Colonic mucosa (tissue), 4 donors: Measurements from ENCODE around the gene DHCR24. TPM values are rescaled to one million over a fixed set of nuclear protein-coding genes. Genes with fewer than 3 reads are reported as not detected.

ENCODE experiments used
- DNase-seq: peaks from one replicate; pipeline ENCODE4 v3.0.0-alpha.2; 2020
- H3K27ac ChIP-seq: fragments of 200-600 bp; one replicate; pipeline ENCODE4 v1.8.0; 2021
- H3K27me3 ChIP-seq: fragments of 200-600 bp; one replicate; pipeline ENCODE4 v1.8.0; 2021
- H3K36me3 ChIP-seq: fragments of 200-600 bp; one replicate; pipeline ENCODE4 v1.8.0; 2021
- H3K4me1 ChIP-seq: fragments of 200-600 bp; one replicate; pipeline ENCODE4 v1.8.0; 2021; ENCODE audit warnings: mild to moderate bottlenecking
- H3K4me3 ChIP-seq: fragments of 200-600 bp; one replicate; pipeline ENCODE4 v1.8.0; 2021
- H3K9ac ChIP-seq, 2 donors: one replicate each; pipeline ENCODE4 v1.7.0; 2013; ENCODE audit warnings: control low read depth in 2 of 2, low read depth in 2 of 2, low read length in 2 of 2
- H3K9me3 ChIP-seq: fragments of 200-600 bp; one replicate; pipeline ENCODE4 v1.8.0; 2021
- CTCF ChIP-seq: fragments of 200-600 bp; IDR thresholded peaks from one replicate; pipeline ENCODE4 v1.8.0; 2022; ENCODE audit warnings: antibody characterized with exemption, mild to moderate bottlenecking
- intact Hi-C: fragments of 100-400 bp; cut with DNase I; formaldehyde crosslinking; loops from one replicate; pipeline ENCODE4 v1.14.1; 2022
- total RNA-seq, 2 donors: library from RNA; stranded (reverse); fragmentation: NEBNext Ultra II Directional in 1 of 2; extraction: Animal tissue kit (Norgen Biotek cat#: 25700) in 1 of 2; gene quantifications; one replicate each; pipeline ENCODE4 v1.2.1, GENCODE V29; 2021
- donor health status: healthy.
- donor health status: DM: no; HTN: no; CAD: no.
- donor health status: DM: no; HTN: no; CAD: no.

DHCR24 gene
- total RNA-seq, 2 donors from 2014 or later = 254 to 310 TPM

- no peaks in the 10 kb centered on the region for H3K27me3 ChIP-seq
- H3K9me3 ChIP-seq = no peaks in the 10 kb centered on the region
- no peak overlapping the region for H3K9ac ChIP-seq
- intact Hi-C loops = no loop called here
- TF ChIP-seq CTCF = no peak
- H3K4me3 ChIP-seq = no peak overlapping the region
- no peak overlapping the region for H3K27ac ChIP-seq
- H3K36me3 ChIP-seq = no peaks in the 10 kb centered on the region
- no peak for DNase-seq
- H3K4me1 ChIP-seq = no peaks in the 10 kb centered on the region
These were observed 41.3 kb upstream of the DHCR24 start for GRCh38 chr1:54928327-54928726.

- Histone ChIP-seq H3K4me3 (no peak overlapping the region), H3K27ac (no peak overlapping the region), H3K9me3 (no peaks in the 10 kb centered on the region), H3K36me3 (no peaks in the 10 kb centered on the region), H3K27me3 (no peaks in the 10 kb centered on the region), H3K4me1 (no peaks in the 10 kb centered on the region), H3K9ac (no peak overlapping the region)
- no peak for DNase-seq
- intact Hi-C loops = no loop called here
- no peak for TF ChIP-seq CTCF
These were observed 40.7 kb upstream of the DHCR24 start for GRCh38 chr1:54927472-54928240.

GRCh38 chr1:54926970-54927369, 40.0 kb upstream of the DHCR24 start:
- no peak for TF ChIP-seq CTCF
- Histone ChIP-seq H3K36me3 (no peaks in the 10 kb centered on the region), H3K4me1 (no peaks in the 10 kb centered on the region), H3K27me3 (no peaks in the 10 kb centered on the region), H3K9ac (no peak overlapping the region), H3K4me3 (no peak overlapping the region), H3K27ac (no peak overlapping the region), H3K9me3 (no peaks in the 10 kb centered on the region)
- intact Hi-C loops = no loop called here
- no peak for DNase-seq

DNA sequence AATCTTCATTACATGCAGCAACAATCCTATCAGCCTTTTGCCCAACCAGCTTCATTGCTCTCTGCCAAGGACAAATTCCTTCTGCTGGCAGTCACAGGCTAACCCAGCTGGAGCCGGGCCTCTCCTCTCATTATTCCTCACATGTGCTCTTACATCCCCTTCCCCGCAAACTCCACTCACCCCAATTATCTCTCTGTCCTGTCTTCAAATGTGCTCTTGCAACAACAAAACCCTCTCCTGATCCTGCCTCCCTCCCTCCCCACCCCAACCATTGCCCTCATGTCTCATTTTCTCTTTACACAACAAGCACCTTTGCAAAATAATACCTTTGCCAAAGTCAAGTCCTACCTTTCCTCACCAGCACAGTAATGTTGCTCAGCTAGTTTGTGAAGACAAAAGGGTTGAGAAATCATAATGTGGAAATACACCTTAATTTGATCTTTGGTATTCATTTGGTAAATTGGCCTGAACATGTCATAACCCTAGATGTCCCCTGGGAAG, 36.0 kb upstream of the DHCR24 start:
- DNase-seq = no peak
- intact Hi-C loops = no loop called here
- Histone ChIP-seq H3K9ac (no peak overlapping the region), H3K4me3 (no peak overlapping the region), H3K27ac (no peak overlapping the region), H3K9me3 (no peaks in the 10 kb centered on the region), H3K36me3 (no peaks in the 10 kb centered on the region), H3K4me1 (no peaks in the 10 kb centered on the region), H3K27me3 (no peaks in the 10 kb centered on the region)
- no peak for TF ChIP-seq CTCF

- H3K27me3 ChIP-seq = no peaks in the 10 kb centered on the region
- H3K4me3 ChIP-seq = no peak overlapping the region
- no peaks in the 10 kb centered on the region for H3K9me3 ChIP-seq
- H3K4me1 ChIP-seq = no peaks in the 10 kb centered on the region
- DNase-seq = no peak
- no peak overlapping the region for H3K27ac ChIP-seq
- no peak overlapping the region for H3K9ac ChIP-seq
- H3K36me3 ChIP-seq = no peaks in the 10 kb centered on the region
- no peak for TF ChIP-seq CTCF
- intact Hi-C loops = no loop called here
These were observed 35.2 kb upstream of the DHCR24 start for GRCh38 chr1:54922040-54922761.
